Breast epithelium (tissue), 4 donors: ENCODE data around the gene PTTG1IP. TPM values are rescaled to one million over a fixed set of nuclear protein-coding genes. Genes with fewer than 3 reads are reported as not detected.

ENCODE experiments used
- DNase-seq, 2 donors: peaks; one replicate each; pipeline ENCODE4 v3.0.0-alpha.2; 2019; ENCODE audit warnings: low spot score in 2 of 2
- H3K27ac ChIP-seq, 2 donors: fragments of 200-600 bp; sonication (generic) in 1 of 2; one replicate each; pipeline ENCODE4 v1.5.1; 2016 to 2019; ENCODE audit warnings: mild to moderate bottlenecking in 1 of 2
- H3K27me3 ChIP-seq, 2 donors: fragments of 200-600 bp; sonication (generic) in 1 of 2; one replicate each; pipeline versions ENCODE4 v1.5.1 to v1.6.0; 2017 to 2019; ENCODE audit warnings: control low read depth in 1 of 2, mild to moderate bottlenecking in 1 of 2
- H3K36me3 ChIP-seq: fragments of 200-600 bp; one replicate; pipeline ENCODE4 v1.5.1; 2019
- H3K4me1 ChIP-seq, 2 donors: fragments of 200-600 bp; sonication (generic); one replicate each; pipeline ENCODE4 v1.5.1; 2016 to 2019; ENCODE audit warnings: control low read depth in 1 of 2
- H3K4me3 ChIP-seq, 3 donors: fragments of 200-600 bp; sonication (generic); 1 replicate in 2 of 3; 2 replicates in 1 of 3; pipeline ENCODE4 v1.5.1; 2016 to 2019; ENCODE audit warnings: mild to moderate bottlenecking in 3 of 3, moderate library complexity in 2 of 3
- H3K9me3 ChIP-seq, 2 donors: fragments of 200-600 bp; sonication (generic) in 1 of 2; one replicate each; pipeline ENCODE4 v1.5.1; 2016 to 2019; ENCODE audit warnings: control low read depth in 1 of 2
- CTCF ChIP-seq, 3 donors: fragments of 450-650 bp; IDR thresholded peaks; one replicate each; pipeline ENCODE4 v1.5.1; 2016 to 2017; ENCODE audit warnings: antibody characterized with exemption in 3 of 3, mild to moderate bottlenecking in 3 of 3, moderate library complexity in 3 of 3
- POLR2A ChIP-seq: fragments of 450-650 bp; IDR thresholded peaks from one replicate; pipeline ENCODE4 v1.6.1; 2016; ENCODE audit warnings: antibody characterized with exemption, mild to moderate bottlenecking, moderate library complexity
- POLR2AphosphoS5 ChIP-seq, 3 donors: sonication (generic); formaldehyde crosslinking; IDR thresholded peaks; one replicate each; pipeline ENCODE4 v1.6.1; 2017; ENCODE audit warnings: antibody characterized with exemption in 3 of 3
- intact Hi-C: fragments of 100-400 bp; cut with DNase I; formaldehyde crosslinking; loops from one replicate; pipeline ENCODE4 v1.15.1; 2023; ENCODE audit warnings: low total_unique reads
- total RNA-seq, 3 donors: library from RNA; depleted of rRNA; stranded (reverse); fragments of >200 nt; gene quantifications; one replicate each; pipeline ENCODE4 v1.1.0, GENCODE V29; 2016

PTTG1IP gene
- total RNA-seq, 3 donors from 2014 or later = 187 to 351 (median 272) TPM

DNA sequence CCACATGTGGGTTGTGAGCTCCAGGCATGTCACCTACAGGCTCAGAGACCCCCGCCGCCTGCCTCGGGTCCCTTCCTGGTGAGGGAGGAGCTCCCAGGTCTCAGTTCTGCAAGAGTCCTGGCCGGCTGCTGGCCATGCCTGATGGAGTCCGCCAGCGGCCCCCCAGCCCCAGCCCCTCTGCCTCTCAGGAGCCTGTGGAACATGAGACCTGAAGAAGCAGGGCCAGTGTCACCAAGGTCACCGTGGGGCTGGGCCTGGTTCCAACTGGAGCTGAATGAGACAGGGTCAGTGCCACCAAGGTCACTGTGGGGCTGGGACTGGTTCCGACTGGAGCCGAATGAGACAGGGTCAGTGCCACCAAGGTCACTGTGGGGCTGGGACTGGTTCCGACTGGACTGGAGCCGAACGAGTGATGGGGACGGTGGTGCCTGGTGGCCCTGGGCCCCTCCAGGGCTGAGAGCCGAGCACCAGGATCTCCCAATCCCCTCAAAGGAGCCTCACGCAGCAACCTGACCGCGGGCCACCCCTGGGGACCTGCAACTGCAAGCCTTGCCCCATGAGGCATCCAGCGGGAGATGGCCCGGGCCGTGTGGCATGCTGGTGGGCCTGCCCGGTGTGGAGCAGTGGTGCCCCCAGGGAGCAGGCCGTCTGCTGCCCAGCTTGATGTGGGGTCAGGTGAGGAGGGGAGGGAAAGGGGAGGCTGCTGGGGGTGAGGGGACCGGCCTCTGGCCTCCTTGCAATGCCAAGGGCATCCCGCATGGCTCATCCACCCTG, 14.5 kb upstream of the PTTG1IP start:
- DNase-seq = no peak
- no peak for TF ChIP-seq POLR2A
- TF ChIP-seq CTCF (IDR thresholded peaks at IDR 0.05) = no peak
- TF ChIP-seq POLR2AphosphoS5 (IDR thresholded peaks at IDR 0.05) = no peak
- H3K27me3 ChIP-seq = peaks cover 0 to 3% of the 10 kb centered on the region in 2 donors
- no peaks in the 10 kb centered on the region for H3K9me3 ChIP-seq
- no peaks in the 10 kb centered on the region for H3K36me3 ChIP-seq
- intact Hi-C loops = loop anchor here (10.0 kb wide), 1 partner anchor 47 kb away; no protein-coding TSS in a partner anchor
- no peak overlapping the region for H3K27ac ChIP-seq
- no peak overlapping the region for H3K4me3 ChIP-seq
- no peaks in the 10 kb centered on the region for H3K4me1 ChIP-seq

- H3K27ac ChIP-seq = no peak overlapping the region
- intact Hi-C loops = loop anchor here (10.0 kb wide), 1 partner anchor 48 kb away; no protein-coding TSS in a partner anchor
- no peak overlapping the region for H3K4me3 ChIP-seq
- no peaks in the 10 kb centered on the region for H3K36me3 ChIP-seq
- H3K27me3 ChIP-seq = peaks cover 0 to 3% of the 10 kb centered on the region in 2 donors
- TF ChIP-seq POLR2AphosphoS5 (IDR thresholded peaks at IDR 0.05) (no peak), POLR2A (no peak), CTCF (IDR thresholded peaks at IDR 0.05) (no peak)
- no peak for DNase-seq
- no peaks in the 10 kb centered on the region for H3K4me1 ChIP-seq
- H3K9me3 ChIP-seq = no peaks in the 10 kb centered on the region
These were observed 13.8 kb upstream of the PTTG1IP start for GRCh38 chr21:44887126-44887806.

DNA sequence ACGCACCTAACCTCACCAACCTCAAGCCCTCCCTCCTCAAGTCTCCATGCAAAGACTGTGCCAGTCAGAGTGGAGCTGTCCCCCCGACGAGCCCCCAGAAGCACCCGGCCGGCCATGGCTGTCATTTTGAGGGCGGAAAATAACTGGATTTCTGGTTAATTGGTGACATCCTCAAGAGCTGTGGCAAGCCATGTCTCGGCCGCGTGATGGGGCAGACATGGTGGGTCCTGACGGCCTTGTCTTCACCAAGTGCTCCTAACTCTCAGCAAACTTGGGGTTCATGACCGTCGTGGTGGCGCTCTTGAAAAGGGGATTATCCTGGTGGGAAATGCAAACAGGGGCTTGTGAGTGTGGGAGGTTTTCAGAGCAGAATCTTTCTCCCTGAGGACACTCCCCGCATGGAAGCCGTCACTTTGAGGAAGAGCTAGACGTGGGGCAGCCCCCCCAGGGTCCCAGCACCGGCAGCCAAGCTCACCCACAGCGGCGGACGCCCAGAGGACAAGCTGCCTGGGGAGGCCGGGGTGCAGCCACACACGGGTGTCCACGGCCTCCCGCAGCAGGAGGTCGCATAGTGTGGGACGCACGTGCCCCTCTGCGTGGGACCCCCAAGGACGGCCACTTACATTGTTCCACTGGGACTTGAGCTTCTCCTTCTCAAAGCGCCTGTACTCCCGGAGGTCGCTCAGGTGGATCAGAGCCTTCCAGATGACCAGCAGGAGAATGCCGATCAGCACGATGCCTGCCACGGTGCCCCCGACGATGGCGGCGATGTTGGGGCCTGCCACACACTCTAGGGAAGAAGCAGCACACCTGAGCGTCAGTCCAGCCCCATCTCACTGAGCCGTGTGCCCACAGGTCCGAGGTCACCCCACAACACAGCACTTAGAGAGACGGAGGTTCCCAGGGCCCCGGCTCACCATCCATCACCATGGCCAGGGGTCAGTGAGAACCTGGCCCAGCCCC, 12.9 kb upstream of the PTTG1IP start:
- Histone ChIP-seq H3K4me1 (no peaks in the 10 kb centered on the region), H3K27ac (no peak overlapping the region), H3K27me3 (peaks cover 0 to 3% of the 10 kb centered on the region in 2 donors), H3K36me3 (no peaks in the 10 kb centered on the region), H3K9me3 (no peaks in the 10 kb centered on the region), H3K4me3 (no peak overlapping the region)
- intact Hi-C loops = loop anchor here (10.0 kb wide), 1 partner anchor 48 kb away; no protein-coding TSS in a partner anchor
- DNase-seq = no peak
- TF ChIP-seq POLR2AphosphoS5 (IDR thresholded peaks at IDR 0.05) = no peak
- TF ChIP-seq POLR2A = no peak
- TF ChIP-seq CTCF (IDR thresholded peaks at IDR 0.05) = no peak

GRCh38 chr21:44885615-44886014, 12.1 kb upstream of the PTTG1IP start:
- DNase-seq = no peak
- TF ChIP-seq POLR2AphosphoS5 (IDR thresholded peaks at IDR 0.05) (no peak), POLR2A (no peak), CTCF (IDR thresholded peaks at IDR 0.05) (no peak)
- H3K27ac ChIP-seq = no peak overlapping the region
- no peaks in the 10 kb centered on the region for H3K4me1 ChIP-seq
- intact Hi-C loops = loop anchor here (10.0 kb wide), 1 partner anchor 49 kb away; no protein-coding TSS in a partner anchor
- H3K27me3 ChIP-seq = peaks cover 0 to 3% of the 10 kb centered on the region in 2 donors
- no peaks in the 10 kb centered on the region for H3K36me3 ChIP-seq
- H3K4me3 ChIP-seq = no peak overlapping the region
- no peaks in the 10 kb centered on the region for H3K9me3 ChIP-seq
